HG03460 (cell line): ENCODE data around the gene TFCP2.

Experiments
- ATAC-seq: cut with Tn5 transposase; IDR thresholded peaks from one replicate; pipeline ENCODE4 v1.9.1; 2021; ENCODE audit not compliant: unreplicated experiment

Gene TFCP2

GRCh38 chr12:51048661-51049251 is 124.2 kb downstream of the TFCP2 start:
- ATAC-seq, result no peak

GRCh38 chr12:51047655-51048540 is 125.0 kb downstream of the TFCP2 start, which contains the start of gene LETMD1:
LETMD1 (plus strand) TSS chr12:51048327; CDS start chr12:51048357, 30 bp downstream.
- peak; percentile 97 for ATAC-seq
